IMR-90 (cell line): ENCODE results near the gene PTPRN2. TPM values are rescaled to one million over a fixed set of nuclear protein-coding genes. Genes with fewer than 3 reads are reported as not detected.

ENCODE experiments used
- ATAC-seq: fragments of 200-7000 bp; cut with Tn5 transposase; 2 replicates; pipeline ENCODE4 v1.9.1; 2020; ENCODE audit warnings: low read depth, mild to moderate bottlenecking, moderate library complexity
- BruUV-seq: library from RNA; stranded (reverse); fragments of 400-500 nt; replicated peaks from 2 replicates; lab custom pipeline; 2021; lab: Mats Ljungman, UMichigan
- CTCF ChIA-PET: fragments of 300-600 bp; formaldehyde crosslinking; extraction: SDS; loops from one replicate; lab custom pipeline; 2021; ENCODE audit warnings: antibody characterized with exemption; lab: Yijun Ruan, JAX
- POLR2A ChIA-PET: fragments of 300-600 bp; sonication (Branson Sonifier 250); formaldehyde crosslinking; loops from one replicate; lab custom pipeline; 2022; ENCODE audit warnings: antibody characterized with exemption; ENCODE audit not compliant: unreplicated experiment; lab: Charles Lee
- DNase-seq: peaks from one replicate; pipeline ENCODE4 v3.0.0; 2013
- H2AFZ ChIP-seq: replicated peaks from 2 replicates; pipeline ENCODE3; 2013; ENCODE audit warnings: low read length, mild to moderate bottlenecking; ENCODE audit not compliant: poor library complexity
- H2AK5ac ChIP-seq: 2 replicates; pipeline ENCODE4 v1.6.1; 2013; ENCODE audit warnings: low read depth, low read length, inconsistent platforms
- H2AK9ac ChIP-seq: replicated peaks from 2 replicates; pipeline ENCODE3; 2013; ENCODE audit warnings: mild to moderate bottlenecking, low read depth, low read length, moderate library complexity; ENCODE audit not compliant: poor library complexity
- H2BK120ac ChIP-seq: 2 replicates; pipeline ENCODE4 v1.6.1; 2013; ENCODE audit warnings: low read depth, low read length, inconsistent platforms
- H2BK15ac ChIP-seq: 3 replicates; pipeline ENCODE4 v1.6.1; 2013; ENCODE audit warnings: low read depth, low read length, inconsistent platforms
- H2BK20ac ChIP-seq: 2 replicates; pipeline ENCODE4 v1.6.1; 2013; ENCODE audit warnings: low read depth, mild to moderate bottlenecking, inconsistent platforms, low read length, moderate library complexity
- H2BK5ac ChIP-seq: 2 replicates; pipeline ENCODE4 v1.6.1; 2013; ENCODE audit warnings: mild to moderate bottlenecking, low read depth, low read length, inconsistent platforms; ENCODE audit not compliant: poor library complexity, severe bottlenecking
- H3K14ac ChIP-seq: replicated peaks from 2 replicates; pipeline ENCODE4 v1.6.1; 2013; ENCODE audit warnings: low read depth, low read length, inconsistent platforms
- H3K18ac ChIP-seq: 2 replicates; pipeline ENCODE4 v1.6.1; 2013; ENCODE audit warnings: low read depth, low read length, control low read depth
- H3K23ac ChIP-seq: 2 replicates; pipeline ENCODE4 v1.6.1; 2013; ENCODE audit warnings: low read depth, low read length, inconsistent platforms
- H3K27ac ChIP-seq: 2 replicates; pipeline ENCODE4 v1.5.1; 2013; ENCODE audit warnings: mild to moderate bottlenecking, control low read depth, low read length; ENCODE audit not compliant: insufficient read depth
- H3K27me3 ChIP-seq: 2 replicates; pipeline ENCODE4 v1.6.1; 2013; ENCODE audit warnings: low read length; ENCODE audit not compliant: control insufficient read depth, insufficient read depth
- H3K36me3 ChIP-seq: 2 replicates; pipeline ENCODE4 v1.6.1; 2013; ENCODE audit warnings: low read length, mixed read lengths; ENCODE audit not compliant: control insufficient read depth, insufficient read depth
- H3K4ac ChIP-seq: 2 replicates; pipeline ENCODE4 v1.6.1; 2013; ENCODE audit warnings: low read depth, low read length, inconsistent platforms
- H3K4me1 ChIP-seq: 2 replicates; pipeline ENCODE4 v1.6.1; 2013; ENCODE audit warnings: low read length, mixed read lengths; ENCODE audit not compliant: control insufficient read depth, insufficient read depth
- H3K4me2 ChIP-seq: 2 replicates; pipeline ENCODE4 v1.6.1; 2013; ENCODE audit warnings: low read depth, mild to moderate bottlenecking, control low read depth, low read length, moderate library complexity
- H3K4me3 ChIP-seq: 2 replicates; pipeline ENCODE4 v1.5.1; 2013; ENCODE audit warnings: low read depth, mild to moderate bottlenecking, control low read depth, low read length, moderate library complexity; ENCODE audit not compliant: insufficient read depth
- H3K56ac ChIP-seq: 2 replicates; pipeline ENCODE4 v1.6.1; 2013; ENCODE audit warnings: low read length, inconsistent platforms; ENCODE audit not compliant: insufficient read depth; ENCODE audit errors: extremely low read depth
- H3K79me1 ChIP-seq, 2 experiments: 2 replicates each; pipeline ENCODE4 v1.6.1; 2013; ENCODE audit warnings: low read length in 2 of 2, inconsistent platforms in 1 of 2, low read depth in 1 of 2
- H3K9ac ChIP-seq: 2 replicates; pipeline ENCODE4 v1.6.1; 2013; ENCODE audit warnings: low read depth, low read length, control low read depth
- H3K9me1 ChIP-seq: 2 replicates; pipeline ENCODE4 v1.6.1; 2013; ENCODE audit warnings: low read length, inconsistent platforms; ENCODE audit not compliant: insufficient read depth
- H3K9me3 ChIP-seq: 2 replicates; pipeline ENCODE4 v1.6.1; 2013; ENCODE audit warnings: low read length; ENCODE audit not compliant: control insufficient read depth, insufficient read depth
- H4K20me1 ChIP-seq: 2 replicates; pipeline ENCODE4 v1.6.1; 2013; ENCODE audit warnings: low read length, inconsistent platforms; ENCODE audit not compliant: insufficient read depth
- H4K5ac ChIP-seq: 2 replicates; pipeline ENCODE4 v1.6.1; 2013; ENCODE audit warnings: mild to moderate bottlenecking, low read depth, low read length, control low read depth
- H4K8ac ChIP-seq, 2 experiments: 2 replicates each; pipeline ENCODE4 v1.6.1; 2013; ENCODE audit warnings: low read depth in 2 of 2, low read length in 2 of 2, control low read depth in 1 of 2, inconsistent platforms in 1 of 2
- H4K91ac ChIP-seq: 2 replicates; pipeline ENCODE4 v1.6.1; 2013; ENCODE audit warnings: low read depth, low read length, inconsistent platforms; ENCODE audit not compliant: insufficient read depth
- BHLHE40 ChIP-seq: fragments of 150-350 bp; IDR thresholded peaks from 2 replicates; pipeline ENCODE4 v1.6.1; 2016; ENCODE audit warnings: mild to moderate bottlenecking, low read depth, low read length
- CEBPB ChIP-seq: IDR thresholded peaks from 2 replicates; pipeline ENCODE4 v1.6.1; 2012; ENCODE audit warnings: low read depth, low read length, improper control_type of control experiment
- CHD1 ChIP-seq: IDR thresholded peaks from 2 replicates; pipeline ENCODE4 v1.6.1; 2012; ENCODE audit warnings: low read depth, low read length, improper control_type of control experiment
- FOS ChIP-seq: fragments of 150-350 bp; IDR thresholded peaks from 2 replicates; pipeline ENCODE4 v1.6.1; 2016; ENCODE audit warnings: low read depth, low read length
- MAFK ChIP-seq: IDR thresholded peaks from 2 replicates; pipeline ENCODE4 v1.6.1; 2012; ENCODE audit warnings: low read depth, low read length, improper control_type of control experiment
- MAZ ChIP-seq: IDR thresholded peaks from 2 replicates; pipeline ENCODE4 v1.6.1; 2012; ENCODE audit warnings: low read depth, mild to moderate bottlenecking, low read length, improper control_type of control experiment, moderate library complexity, borderline replicate concordance
- MXI1 ChIP-seq: IDR thresholded peaks from 2 replicates; pipeline ENCODE4 v1.6.1; 2012; ENCODE audit warnings: low read depth, mild to moderate bottlenecking, low read length, moderate library complexity, borderline replicate concordance
- NFE2L2 ChIP-seq: fragments of 150-350 bp; IDR thresholded peaks from 2 replicates; pipeline ENCODE4 v1.6.1; 2016; ENCODE audit warnings: low read depth, mild to moderate bottlenecking, low read length
- POLR2A ChIP-seq: IDR thresholded peaks from 2 replicates; pipeline ENCODE4 v1.6.1; 2012; ENCODE audit warnings: mild to moderate bottlenecking, low read depth, low read length
- RCOR1 ChIP-seq: IDR thresholded peaks from 2 replicates; pipeline ENCODE4 v1.6.1; 2012; ENCODE audit warnings: mild to moderate bottlenecking, low read length, improper control_type of control experiment; ENCODE audit not compliant: insufficient replicate concordance
- RFX5 ChIP-seq: IDR thresholded peaks from 2 replicates; pipeline ENCODE4 v1.8.0; 2012; ENCODE audit warnings: low read depth, mild to moderate bottlenecking, low read length, moderate library complexity
- SMC3 ChIP-seq: fragments of 150-350 bp; IDR thresholded peaks from 2 replicates; pipeline ENCODE4 v1.6.1; 2016; ENCODE audit warnings: low read depth, mild to moderate bottlenecking, antibody characterized with exemption, low read length, moderate library complexity
- WGBS, 2 experiments: methylation state at CpG; one replicate each; pipeline versions ENCODE4 v1.1.5 to v1.1.7; 2013; ENCODE audit warnings: missing lambda C conversion rate in 2 of 2; ENCODE audit not compliant: insufficient read length in 1 of 2; ENCODE audit errors: extremely low coverage in 2 of 2; 5-methylcytosine and 5-hydroxymethylcytosine counted together
- dilution Hi-C: fragments of 300-500 bp; cut with HindIII; formaldehyde crosslinking; loops from one replicate; pipeline ENCODE4 v1.14.3; 2018; ENCODE audit warnings: low sequenced_read_pairs; ENCODE audit not compliant: unreplicated experiment
- in situ Hi-C: fragments of 300-500 bp; cut with MboI; formaldehyde crosslinking; loops from 3 replicates; pipeline ENCODE4 v1.14.3; 2019; ENCODE audit warnings: low sequenced_read_pairs, inconsistent platforms, mixed read lengths
- intact Hi-C: fragments of 100-400 bp; cut with micrococcal nuclease; formaldehyde crosslinking; loops from 2 replicates; pipeline ENCODE4 v1.10.0; 2022
- polyA plus RNA-seq, 3 experiments: library from polyadenylated mRNA; depleted of rRNA; stranded (reverse); fragments of >200 nt; gene quantifications; 2 replicates each; pipeline ENCODE4 v1.2.3, GENCODE V29; 2012; ENCODE audit warnings: low replicate concordance in 1 of 3
- total RNA-seq: library from RNA; depleted of rRNA; stranded (reverse); fragments of >200 nt; gene quantifications from 2 replicates; pipeline ENCODE4 v1.2.3, GENCODE V29; 2012
- TF ChIP-seq, protein P1 (sequence below): conservative IDR thresholded peaks from 2 replicates; pipeline ENCODE4 v1.5.1; 2012; ENCODE audit warnings: mild to moderate bottlenecking, low read depth, low read length, improper control_type of control experiment
- TF ChIP-seq, protein P2 (sequence below): fragments of 150-350 bp; IDR thresholded peaks from 2 replicates; pipeline ENCODE4 v1.6.1; 2016; ENCODE audit warnings: low read depth, mild to moderate bottlenecking, low read length, moderate library complexity, borderline replicate concordance
- TF ChIP-seq, protein P3 (sequence below): fragments of 150-350 bp; IDR thresholded peaks from 2 replicates; pipeline ENCODE4 v1.6.1; 2017; ENCODE audit warnings: mild to moderate bottlenecking, antibody characterized with exemption, low read length, low read depth

The PTPRN2 gene
- total and polyA plus RNA-seq, 2 of the 4 experiments (the other 2 are of a cell fraction), result 0.03 TPM; not detected in 1

DNA sequence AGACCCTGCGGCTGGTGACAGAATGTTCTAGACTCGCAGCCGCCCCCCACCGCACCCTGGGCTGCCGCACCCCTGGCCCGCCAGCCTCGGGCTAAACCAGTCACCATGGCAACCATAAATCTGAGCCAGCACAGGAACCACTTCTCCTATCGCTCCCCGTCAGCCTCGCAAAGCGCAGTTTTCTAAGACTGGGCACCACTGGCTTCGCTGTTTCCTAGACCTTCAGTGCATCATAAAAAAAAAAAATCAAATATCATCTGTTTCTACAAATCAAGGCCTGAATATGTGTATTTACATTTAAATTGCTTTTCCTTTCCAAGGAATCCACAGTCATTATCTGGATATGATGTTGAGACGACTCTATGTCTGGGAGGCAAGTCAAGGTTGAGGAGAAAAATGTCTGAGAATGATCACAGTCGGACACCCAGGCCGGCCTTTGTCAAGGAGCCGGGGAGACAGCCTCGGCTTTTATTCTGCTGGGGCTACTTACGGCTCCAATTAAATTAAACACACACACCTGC is 99.9 kb downstream of the PTPRN2 start:
- Histone ChIP-seq H4K20me1 (no peaks in the 10 kb centered on the region), H3K4me3 (no peak overlapping the region), H3K4me2 (no peak overlapping the region), H3K27ac (no peak overlapping the region), H3K79me1 (no peaks in the 10 kb centered on the region), H3K14ac (no peak overlapping the region), H2AK5ac (no peak overlapping the region), H2AK9ac (no peak overlapping the region), H2BK20ac (no peak overlapping the region), H3K4me1 (no peaks in the 10 kb centered on the region), H2BK120ac (no peak overlapping the region), H3K9me3 (peaks cover 59% of the 10 kb centered on the region), H4K5ac (no peak overlapping the region), H3K9ac (no peak overlapping the region), H2AFZ (no peak overlapping the region), H3K36me3 (no peaks in the 10 kb centered on the region), H3K4ac (no peak overlapping the region), H3K23ac (no peak overlapping the region), H2BK15ac (no peak overlapping the region), H3K9me1 (no peaks in the 10 kb centered on the region), H3K27me3 (no peaks in the 10 kb centered on the region), H3K56ac (no peak overlapping the region), H4K91ac (no peak overlapping the region), H4K8ac (no peak overlapping the region), H3K18ac (no peak overlapping the region), H2BK5ac (no peak overlapping the region)
- ATAC-seq, result no peak
- dilution Hi-C loops, result no loop called here
- POLR2A ChIA-PET, result no interaction called here
- BruUV-seq, result no TSS peak
- intact Hi-C loops, result no loop called here
- in situ Hi-C loops, result no loop called here
- CTCF ChIA-PET, result no interaction called here
- TF ChIP-seq SMC3 (no peak), POLR2A (no peak), BHLHE40 (no peak), RCOR1 (no peak), CEBPB (no peak), CHD1 (no peak), FOS (no peak), MAZ (no peak), MXI1 (no peak), NFE2L2 (no peak), MAFK (no peak), RFX5 (no peak)
- TF ChIP-seq, protein P1, sequence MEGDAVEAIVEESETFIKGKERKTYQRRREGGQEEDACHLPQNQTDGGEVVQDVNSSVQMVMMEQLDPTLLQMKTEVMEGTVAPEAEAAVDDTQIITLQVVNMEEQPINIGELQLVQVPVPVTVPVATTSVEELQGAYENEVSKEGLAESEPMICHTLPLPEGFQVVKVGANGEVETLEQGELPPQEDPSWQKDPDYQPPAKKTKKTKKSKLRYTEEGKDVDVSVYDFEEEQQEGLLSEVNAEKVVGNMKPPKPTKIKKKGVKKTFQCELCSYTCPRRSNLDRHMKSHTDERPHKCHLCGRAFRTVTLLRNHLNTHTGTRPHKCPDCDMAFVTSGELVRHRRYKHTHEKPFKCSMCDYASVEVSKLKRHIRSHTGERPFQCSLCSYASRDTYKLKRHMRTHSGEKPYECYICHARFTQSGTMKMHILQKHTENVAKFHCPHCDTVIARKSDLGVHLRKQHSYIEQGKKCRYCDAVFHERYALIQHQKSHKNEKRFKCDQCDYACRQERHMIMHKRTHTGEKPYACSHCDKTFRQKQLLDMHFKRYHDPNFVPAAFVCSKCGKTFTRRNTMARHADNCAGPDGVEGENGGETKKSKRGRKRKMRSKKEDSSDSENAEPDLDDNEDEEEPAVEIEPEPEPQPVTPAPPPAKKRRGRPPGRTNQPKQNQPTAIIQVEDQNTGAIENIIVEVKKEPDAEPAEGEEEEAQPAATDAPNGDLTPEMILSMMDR, result no peak
- TF ChIP-seq, protein P2, sequence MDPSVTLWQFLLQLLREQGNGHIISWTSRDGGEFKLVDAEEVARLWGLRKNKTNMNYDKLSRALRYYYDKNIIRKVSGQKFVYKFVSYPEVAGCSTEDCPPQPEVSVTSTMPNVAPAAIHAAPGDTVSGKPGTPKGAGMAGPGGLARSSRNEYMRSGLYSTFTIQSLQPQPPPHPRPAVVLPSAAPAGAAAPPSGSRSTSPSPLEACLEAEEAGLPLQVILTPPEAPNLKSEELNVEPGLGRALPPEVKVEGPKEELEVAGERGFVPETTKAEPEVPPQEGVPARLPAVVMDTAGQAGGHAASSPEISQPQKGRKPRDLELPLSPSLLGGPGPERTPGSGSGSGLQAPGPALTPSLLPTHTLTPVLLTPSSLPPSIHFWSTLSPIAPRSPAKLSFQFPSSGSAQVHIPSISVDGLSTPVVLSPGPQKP, result no peak
- TF ChIP-seq, protein P3, sequence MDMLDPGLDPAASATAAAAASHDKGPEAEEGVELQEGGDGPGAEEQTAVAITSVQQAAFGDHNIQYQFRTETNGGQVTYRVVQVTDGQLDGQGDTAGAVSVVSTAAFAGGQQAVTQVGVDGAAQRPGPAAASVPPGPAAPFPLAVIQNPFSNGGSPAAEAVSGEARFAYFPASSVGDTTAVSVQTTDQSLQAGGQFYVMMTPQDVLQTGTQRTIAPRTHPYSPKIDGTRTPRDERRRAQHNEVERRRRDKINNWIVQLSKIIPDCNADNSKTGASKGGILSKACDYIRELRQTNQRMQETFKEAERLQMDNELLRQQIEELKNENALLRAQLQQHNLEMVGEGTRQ, result no peak
- DNase-seq, result no peak
- WGBS, 2 experiments, result no CpG with 5 or more reads among the region's 18 CpGs
